Calu3 (cell line): ENCODE measurements around the gene APBA2. TPM values are rescaled to one million over a fixed set of nuclear protein-coding genes. Genes with fewer than 3 reads are reported as not detected.

Experiments used
- BruUV-seq: library from RNA; stranded (reverse); fragments of 400-500 nt; replicated peaks from 2 replicates; lab custom pipeline; 2021; lab: Mats Ljungman, UMichigan
- CTCF ChIA-PET: fragments of 300-600 bp; sonication (Branson Sonifier 250); formaldehyde crosslinking; loops from one replicate; lab custom pipeline; 2022; ENCODE audit warnings: antibody characterized with exemption; lab: Charles Lee
- DNase-seq: peaks from one replicate; pipeline ENCODE4 v3.0.0; 2022
- H3K27ac Mint-ChIP-seq: one replicate; pipeline ENCODE4 v1.8.0; 2022; ENCODE audit warnings: mixed read lengths; ENCODE audit not compliant: unreplicated experiment
- H3K27me3 Mint-ChIP-seq: one replicate; pipeline ENCODE4 v1.8.0; 2022; ENCODE audit warnings: mixed read lengths; ENCODE audit not compliant: unreplicated experiment
- H3K36me3 Mint-ChIP-seq: one replicate; pipeline ENCODE4 v1.8.0; 2022; ENCODE audit warnings: mild to moderate bottlenecking, moderate library complexity, mixed read lengths; ENCODE audit not compliant: insufficient read depth, unreplicated experiment
- H3K4me1 Mint-ChIP-seq: one replicate; pipeline ENCODE4 v1.8.0; 2022; ENCODE audit warnings: mild to moderate bottlenecking, low read depth, mixed read lengths; ENCODE audit not compliant: unreplicated experiment
- H3K4me3 Mint-ChIP-seq: one replicate; pipeline ENCODE4 v1.8.0; 2022; ENCODE audit warnings: mild to moderate bottlenecking, low read depth, moderate library complexity, mixed read lengths; ENCODE audit not compliant: unreplicated experiment
- H3K9me3 Mint-ChIP-seq: one replicate; pipeline ENCODE4 v1.8.0; 2022; ENCODE audit warnings: low read depth, mixed read lengths; ENCODE audit not compliant: unreplicated experiment
- CTCF ChIP-seq: fragments of 200-600 bp; IDR thresholded peaks from one replicate; pipeline ENCODE4 v1.8.0; 2022; ENCODE audit warnings: antibody characterized with exemption; ENCODE audit not compliant: unreplicated experiment
- intact Hi-C: fragments of 100-400 bp; cut with micrococcal nuclease; formaldehyde crosslinking; loops from one replicate; pipeline ENCODE4 v1.10.0; 2022; ENCODE audit not compliant: unreplicated experiment
- total RNA-seq: library from RNA; stranded (reverse); gene quantifications from 2 replicates; pipeline ENCODE4 v1.2.3, GENCODE V29; 2022

The APBA2 gene
- total RNA-seq, 1 experiment from 2014 or later = not detected

GRCh38 chr15:29124581-29125381 is 239.0 kb downstream of the APBA2 start:
- CTCF ChIA-PET = no interaction called here
- no peaks in the 10 kb centered on the region for H3K36me3 Mint-ChIP-seq
- no peaks in the 10 kb centered on the region for H3K4me1 Mint-ChIP-seq
- H3K4me3 Mint-ChIP-seq = no peak overlapping the region
- no peak for TF ChIP-seq CTCF
- intact Hi-C loops = no loop called here
- no TSS peak for BruUV-seq
- H3K27me3 Mint-ChIP-seq = no peaks in the 10 kb centered on the region
- no peak overlapping the region for H3K27ac Mint-ChIP-seq
- DNase-seq = no peak
- no peaks in the 10 kb centered on the region for H3K9me3 Mint-ChIP-seq

DNA sequence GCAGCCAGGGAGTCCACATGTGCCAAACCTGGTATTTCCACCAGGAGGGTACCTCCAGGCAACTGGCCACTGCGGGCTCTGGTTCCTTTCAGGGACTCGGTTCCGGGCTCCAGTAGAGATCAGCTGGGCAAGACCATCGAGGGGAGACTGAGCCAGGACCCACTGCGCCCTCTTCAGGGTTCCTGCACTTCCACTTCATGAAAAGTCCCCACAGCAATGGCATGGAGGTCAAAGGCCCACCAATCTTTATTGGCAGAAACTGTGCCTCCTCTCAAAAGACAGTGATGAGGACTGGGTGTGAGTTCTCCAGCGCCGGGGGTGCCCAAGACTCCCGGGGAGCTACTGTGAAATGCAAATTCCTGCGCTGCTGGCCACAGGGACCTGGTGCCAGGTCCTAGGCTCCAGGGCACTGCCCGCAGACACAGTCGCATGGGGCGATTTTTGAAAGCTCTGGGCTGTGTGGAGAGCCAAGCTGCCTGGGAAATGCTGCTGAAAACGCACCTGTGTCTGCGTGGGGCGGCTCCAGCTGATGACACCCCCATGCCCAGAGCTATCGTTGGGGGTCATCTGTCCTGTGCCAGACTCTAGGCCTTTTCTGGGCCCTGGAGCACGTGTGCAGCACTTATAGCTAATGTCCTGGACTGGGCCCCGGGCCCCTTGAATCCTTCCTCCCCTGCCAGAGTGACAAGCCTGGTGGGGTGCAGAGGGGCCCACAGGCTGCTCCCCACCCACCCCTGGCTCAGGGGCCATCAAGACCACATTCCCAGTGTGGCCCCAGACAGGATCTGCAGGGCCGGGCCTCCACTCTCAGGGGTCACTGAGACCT is 239.8 kb downstream of the APBA2 start:
- Mint-ChIP-seq H3K4me1 (no peaks in the 10 kb centered on the region), H3K27ac (no peak overlapping the region), H3K4me3 (no peak overlapping the region), H3K36me3 (no peaks in the 10 kb centered on the region), H3K9me3 (no peaks in the 10 kb centered on the region), H3K27me3 (no peaks in the 10 kb centered on the region)
- intact Hi-C loops = no loop called here
- CTCF ChIA-PET = no interaction called here
- no peak for DNase-seq
- no TSS peak for BruUV-seq
- TF ChIP-seq CTCF = no peak

DNA sequence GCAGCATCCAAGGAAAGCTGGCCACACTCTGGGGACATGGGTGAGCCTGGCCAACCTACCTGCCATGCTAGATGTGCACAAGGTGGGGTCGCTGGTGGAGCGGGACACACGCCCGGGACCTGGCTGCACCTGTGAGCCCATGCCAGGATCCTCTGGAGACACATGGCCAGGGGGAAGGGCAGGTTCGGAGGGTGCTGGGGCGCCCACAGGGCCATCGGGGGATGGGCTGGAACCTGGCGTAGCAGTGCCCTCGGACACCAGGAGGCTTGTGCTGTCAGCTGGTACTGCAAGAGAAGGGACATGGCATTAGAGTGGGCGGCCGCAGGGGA is 240.4 kb downstream of the APBA2 start:
- CTCF ChIA-PET = no interaction called here
- no peak for TF ChIP-seq CTCF
- BruUV-seq = no TSS peak
- intact Hi-C loops = no loop called here
- H3K4me3 Mint-ChIP-seq = no peak overlapping the region
- no peaks in the 10 kb centered on the region for H3K9me3 Mint-ChIP-seq
- DNase-seq = no peak
- no peaks in the 10 kb centered on the region for H3K36me3 Mint-ChIP-seq
- H3K27ac Mint-ChIP-seq = no peak overlapping the region
- H3K4me1 Mint-ChIP-seq = no peaks in the 10 kb centered on the region
- H3K27me3 Mint-ChIP-seq = no peaks in the 10 kb centered on the region

GRCh38 chr15:29126821-29127461 is 241.2 kb downstream of the APBA2 start:
- no peak for TF ChIP-seq CTCF
- Mint-ChIP-seq H3K4me3 (no peak overlapping the region), H3K9me3 (no peaks in the 10 kb centered on the region), H3K27ac (no peak overlapping the region), H3K4me1 (no peaks in the 10 kb centered on the region), H3K27me3 (no peaks in the 10 kb centered on the region), H3K36me3 (no peaks in the 10 kb centered on the region)
- CTCF ChIA-PET = no interaction called here
- no TSS peak for BruUV-seq
- intact Hi-C loops = no loop called here
- DNase-seq = no peak
